Mesothelial cell of epicardium (in vitro differentiated cells): ENCODE data around the gene SYT14. TPM values are rescaled to one million over a fixed set of nuclear protein-coding genes. Genes with fewer than 3 reads are reported as not detected.
"Not testable (repeated sequence)": the region's sequence is repeated elsewhere in the genome, so short reads cannot be mapped to it uniquely, and the experiment has no call there.

Source experiments
- DNase-seq, 2 experiments: peaks; one replicate each; pipeline ENCODE4 v3.0.0; 2021; ENCODE audit warnings: low spot score in 2 of 2; ENCODE audit not compliant: unreplicated experiment in 2 of 2
- H3K27ac Mint-ChIP-seq: 2 replicates; pipeline ENCODE4 v1.8.0; 2021; ENCODE audit warnings: mixed read lengths
- H3K27me3 Mint-ChIP-seq: 2 replicates; pipeline ENCODE4 v1.8.0; 2021; ENCODE audit warnings: low read depth, mixed read lengths
- H3K36me3 Mint-ChIP-seq: 2 replicates; pipeline ENCODE4 v1.8.0; 2021; ENCODE audit warnings: mixed read lengths
- H3K4me1 Mint-ChIP-seq: 2 replicates; pipeline ENCODE4 v1.8.0; 2021; ENCODE audit warnings: mixed read lengths
- H3K4me3 Mint-ChIP-seq: 2 replicates; pipeline ENCODE4 v1.8.0; 2021; ENCODE audit warnings: mild to moderate bottlenecking, moderate library complexity, mixed read lengths
- H3K9me3 Mint-ChIP-seq: 2 replicates; pipeline ENCODE4 v1.8.0; 2021; ENCODE audit warnings: mixed read lengths
- total RNA-seq: library from RNA; stranded (reverse); gene quantifications from 3 replicates; pipeline ENCODE4 v1.2.1, GENCODE V29; 2021
- TF ChIP-seq, protein P1 (sequence below): fragments of 200-600 bp; sonication (generic); IDR thresholded peaks from one replicate; pipeline ENCODE4 v1.5.0; 2021; ENCODE audit warnings: antibody characterized with exemption; ENCODE audit not compliant: unreplicated experiment

The SYT14 gene
- total RNA-seq, 1 donor from 2014 or later, result 1.1 TPM

DNA sequence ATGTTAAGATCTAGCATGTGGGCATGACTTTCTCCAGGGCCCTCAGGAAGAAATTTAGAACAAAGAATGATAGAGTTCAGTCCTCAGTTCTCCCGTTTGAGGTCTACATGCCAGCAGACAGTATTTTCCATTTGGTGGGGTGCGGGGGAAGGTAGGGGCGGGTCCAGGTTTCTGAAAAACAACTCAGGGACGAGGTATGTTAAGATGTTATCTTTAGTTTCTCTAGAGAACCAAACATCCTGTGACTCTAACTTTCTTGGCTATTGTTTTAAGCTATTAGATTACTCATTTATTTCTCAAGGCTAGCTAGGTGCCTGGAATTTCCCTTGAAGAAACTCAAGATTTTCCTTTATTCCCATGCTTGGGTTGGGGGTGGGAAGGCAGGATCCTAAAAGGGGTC is 42.3 kb upstream of the SYT14 start:
- TF ChIP-seq, protein P1, sequence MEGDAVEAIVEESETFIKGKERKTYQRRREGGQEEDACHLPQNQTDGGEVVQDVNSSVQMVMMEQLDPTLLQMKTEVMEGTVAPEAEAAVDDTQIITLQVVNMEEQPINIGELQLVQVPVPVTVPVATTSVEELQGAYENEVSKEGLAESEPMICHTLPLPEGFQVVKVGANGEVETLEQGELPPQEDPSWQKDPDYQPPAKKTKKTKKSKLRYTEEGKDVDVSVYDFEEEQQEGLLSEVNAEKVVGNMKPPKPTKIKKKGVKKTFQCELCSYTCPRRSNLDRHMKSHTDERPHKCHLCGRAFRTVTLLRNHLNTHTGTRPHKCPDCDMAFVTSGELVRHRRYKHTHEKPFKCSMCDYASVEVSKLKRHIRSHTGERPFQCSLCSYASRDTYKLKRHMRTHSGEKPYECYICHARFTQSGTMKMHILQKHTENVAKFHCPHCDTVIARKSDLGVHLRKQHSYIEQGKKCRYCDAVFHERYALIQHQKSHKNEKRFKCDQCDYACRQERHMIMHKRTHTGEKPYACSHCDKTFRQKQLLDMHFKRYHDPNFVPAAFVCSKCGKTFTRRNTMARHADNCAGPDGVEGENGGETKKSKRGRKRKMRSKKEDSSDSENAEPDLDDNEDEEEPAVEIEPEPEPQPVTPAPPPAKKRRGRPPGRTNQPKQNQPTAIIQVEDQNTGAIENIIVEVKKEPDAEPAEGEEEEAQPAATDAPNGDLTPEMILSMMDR, result no peak
- no peak overlapping the region for H3K27ac Mint-ChIP-seq
- DNase-seq, result no peak
- no peak overlapping the region for H3K4me3 Mint-ChIP-seq
- no peaks in the 10 kb centered on the region for H3K9me3 Mint-ChIP-seq
- H3K27me3 Mint-ChIP-seq, result peaks cover 8% of the 10 kb centered on the region
- no peaks in the 10 kb centered on the region for H3K4me1 Mint-ChIP-seq
- H3K36me3 Mint-ChIP-seq, result no peaks in the 10 kb centered on the region

- no peak for DNase-seq
- no peak overlapping the region for H3K4me3 Mint-ChIP-seq
- TF ChIP-seq, protein P1, result no peak
- peaks cover 11% of the 10 kb centered on the region for H3K27me3 Mint-ChIP-seq
- H3K36me3 Mint-ChIP-seq, result no peaks in the 10 kb centered on the region
- no peaks in the 10 kb centered on the region for H3K4me1 Mint-ChIP-seq
- no peaks in the 10 kb centered on the region for H3K9me3 Mint-ChIP-seq
- no peak overlapping the region for H3K27ac Mint-ChIP-seq
Measured at GRCh38 chr1:209896346-209896745, 41.7 kb upstream of the SYT14 start.

DNA sequence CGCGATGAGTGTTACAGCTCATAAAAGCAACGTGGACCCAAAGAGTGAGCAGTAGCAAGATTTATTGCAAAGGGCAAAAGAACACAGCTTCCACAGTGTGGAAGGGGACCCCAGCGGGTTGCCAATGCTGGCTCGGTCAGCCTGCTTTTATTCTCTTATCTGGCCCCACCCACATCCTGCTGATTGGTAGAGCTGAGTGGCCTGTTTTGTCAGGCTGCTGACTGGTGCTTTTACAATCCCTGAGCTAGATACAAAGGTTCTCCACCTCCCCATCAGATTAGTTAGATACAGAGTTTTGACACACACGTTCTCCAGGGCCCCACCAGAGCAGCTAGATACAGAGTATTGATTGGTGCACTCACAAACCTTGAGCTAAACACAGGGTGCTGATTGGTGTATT is 39.7 kb upstream of the SYT14 start:
- H3K4me3 Mint-ChIP-seq, H3K36me3 Mint-ChIP-seq, H3K27ac Mint-ChIP-seq, H3K9me3 Mint-ChIP-seq, DNase-seq, H3K4me1 Mint-ChIP-seq: not testable (repeated sequence)
- H3K27me3 Mint-ChIP-seq, result peaks cover 11% of the 10 kb centered on the region

- H3K27me3 Mint-ChIP-seq, result peaks cover 11% of the 10 kb centered on the region
- H3K9me3 Mint-ChIP-seq, result not testable (repeated sequence)
Measured at GRCh38 chr1:209898851-209899250, 39.2 kb upstream of the SYT14 start.

GRCh38 chr1:209899948-209900347 is 38.1 kb upstream of the SYT14 start:
- no peak for DNase-seq

More at GRCh38 chr1:209898851-209899250, 39.2 kb upstream of the SYT14 start:
- H3K4me3 Mint-ChIP-seq, DNase-seq, H3K4me1 Mint-ChIP-seq, H3K36me3 Mint-ChIP-seq, H3K27ac Mint-ChIP-seq: not testable (repeated sequence)

DNA sequence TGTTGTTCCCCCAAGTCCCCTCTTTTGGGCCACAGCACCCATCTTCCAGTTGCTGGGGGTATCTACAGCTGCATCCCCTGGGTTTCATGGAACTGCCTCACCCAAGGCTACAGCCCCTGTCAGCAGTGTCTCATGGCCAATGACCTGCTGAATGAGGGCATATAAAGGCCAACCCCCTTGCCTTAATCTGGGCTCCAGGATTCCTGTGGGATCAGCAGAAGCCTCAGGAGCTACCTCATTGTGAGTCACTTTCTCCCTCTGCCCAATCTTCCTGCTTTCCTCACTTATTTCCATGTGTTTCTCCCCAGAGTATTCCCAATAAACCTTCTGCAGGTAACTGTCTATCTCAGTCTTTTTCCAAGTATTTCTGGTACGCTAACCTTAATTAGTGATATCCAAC is 37.3 kb upstream of the SYT14 start:
- TF ChIP-seq, protein P1, result no peak
- no peak overlapping the region for H3K4me3 Mint-ChIP-seq
- H3K9me3 Mint-ChIP-seq, result peaks cover 4% of the 10 kb centered on the region
- DNase-seq, result no peak
- H3K27ac Mint-ChIP-seq, result no peak overlapping the region
- H3K36me3 Mint-ChIP-seq, result no peaks in the 10 kb centered on the region
- H3K27me3 Mint-ChIP-seq, result peaks cover 15% of the 10 kb centered on the region
- no peaks in the 10 kb centered on the region for H3K4me1 Mint-ChIP-seq

More at GRCh38 chr1:209899948-209900347, 38.1 kb upstream of the SYT14 start:
- Mint-ChIP-seq H3K4me3 (no peak overlapping the region), H3K4me1 (no peaks in the 10 kb centered on the region), H3K27me3 (peaks cover 13% of the 10 kb centered on the region), H3K9me3 (no peaks in the 10 kb centered on the region), H3K36me3 (no peaks in the 10 kb centered on the region), H3K27ac (no peak overlapping the region)
- TF ChIP-seq, protein P1, result no peak

- Mint-ChIP-seq H3K4me1 (no peaks in the 10 kb centered on the region), H3K27ac (no peak overlapping the region), H3K36me3 (no peaks in the 10 kb centered on the region), H3K9me3 (peaks cover 8% of the 10 kb centered on the region), H3K4me3 (no peak overlapping the region), H3K27me3 (peaks cover 18% of the 10 kb centered on the region)
- DNase-seq, result no peak
- TF ChIP-seq, protein P1, result no peak
Measured at GRCh38 chr1:209901211-209901610, 36.8 kb upstream of the SYT14 start.

DNA sequence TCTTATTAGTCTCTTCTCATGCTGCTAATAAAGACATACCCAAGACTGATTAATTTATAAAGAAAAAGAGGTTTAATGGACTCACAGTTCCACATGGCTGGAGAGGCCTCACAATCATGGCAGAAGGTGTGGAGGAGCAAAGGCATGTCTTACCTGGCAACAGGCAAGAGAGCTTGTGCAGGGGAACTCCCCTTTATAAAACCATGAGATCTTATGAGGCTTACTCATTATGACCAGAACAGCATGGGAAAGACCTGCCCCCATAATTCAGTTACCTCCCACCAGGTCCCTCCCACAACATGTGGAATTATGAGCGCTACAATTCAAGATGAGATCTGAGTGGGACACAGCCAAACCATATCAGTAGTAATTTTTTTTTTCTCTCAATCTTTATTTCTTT is 33.2 kb upstream of the SYT14 start:
- peaks cover 17% of the 10 kb centered on the region for H3K9me3 Mint-ChIP-seq
- H3K4me1 Mint-ChIP-seq, result not testable (repeated sequence)

More for the DNA sequence above, 33.2 kb upstream of the SYT14 start:
- H3K4me3 Mint-ChIP-seq, H3K36me3 Mint-ChIP-seq, H3K27ac Mint-ChIP-seq, DNase-seq: not testable (repeated sequence)
- H3K27me3 Mint-ChIP-seq, result peaks cover 22% of the 10 kb centered on the region
